Fibroblast of mammary gland (primary cell): ENCODE measurements around the gene TRIM41.
A peak's percentile ranks its signal among the peaks of the same experiment; 100 is the strongest.

Experiments
- DNase-seq: peaks from one replicate; pipeline ENCODE4 v3.0.0-alpha.2; 2010; ENCODE audit warnings: low read depth
- H3K4me3 ChIP-seq: 2 replicates; pipeline ENCODE4 v1.5.1; 2011; ENCODE audit warnings: low read depth, mild to moderate bottlenecking, low read length, moderate library complexity; ENCODE audit not compliant: control insufficient read depth
- CTCF ChIP-seq: conservative IDR thresholded peaks from 2 replicates; pipeline ENCODE4 v1.5.1; 2011; ENCODE audit warnings: low read depth, low read length, inconsistent platforms; ENCODE audit not compliant: control insufficient read depth, insufficient read depth

The TRIM41 gene

DNA sequence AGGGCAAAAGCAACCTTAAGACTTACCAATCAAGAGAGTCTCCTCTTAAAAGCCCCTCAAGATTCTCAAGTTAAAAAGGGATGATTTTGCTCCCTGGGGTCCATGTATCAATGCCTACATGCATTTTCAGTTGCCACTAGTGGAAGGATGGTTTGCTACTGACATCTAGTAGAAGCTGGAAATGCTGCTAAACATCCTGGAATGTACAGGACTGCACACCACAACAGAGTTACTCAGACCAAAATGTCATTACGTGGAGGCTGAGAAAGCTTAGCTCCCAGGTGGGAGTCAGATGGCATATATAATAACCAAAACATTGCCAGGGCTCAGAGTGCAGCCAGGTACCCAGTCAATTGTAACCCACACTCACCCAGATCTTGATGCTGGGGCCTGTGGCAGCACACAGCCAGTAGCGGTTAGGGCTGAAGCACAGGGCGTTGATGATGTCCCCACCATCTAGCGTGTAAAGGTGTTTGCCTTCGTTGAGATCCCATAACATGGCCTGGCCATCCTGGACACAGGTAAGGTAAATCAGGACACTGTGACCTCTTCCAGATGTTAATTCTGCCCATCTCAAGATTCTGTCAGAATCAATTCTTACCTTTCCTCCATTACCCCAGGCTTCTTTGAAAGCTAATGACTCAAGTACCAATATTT lies 14.8 kb downstream of the TRIM41 start:
- H3K4me3 ChIP-seq, result no peak overlapping the region
- DNase-seq, result no peak
- TF ChIP-seq CTCF, result no peak

DNA sequence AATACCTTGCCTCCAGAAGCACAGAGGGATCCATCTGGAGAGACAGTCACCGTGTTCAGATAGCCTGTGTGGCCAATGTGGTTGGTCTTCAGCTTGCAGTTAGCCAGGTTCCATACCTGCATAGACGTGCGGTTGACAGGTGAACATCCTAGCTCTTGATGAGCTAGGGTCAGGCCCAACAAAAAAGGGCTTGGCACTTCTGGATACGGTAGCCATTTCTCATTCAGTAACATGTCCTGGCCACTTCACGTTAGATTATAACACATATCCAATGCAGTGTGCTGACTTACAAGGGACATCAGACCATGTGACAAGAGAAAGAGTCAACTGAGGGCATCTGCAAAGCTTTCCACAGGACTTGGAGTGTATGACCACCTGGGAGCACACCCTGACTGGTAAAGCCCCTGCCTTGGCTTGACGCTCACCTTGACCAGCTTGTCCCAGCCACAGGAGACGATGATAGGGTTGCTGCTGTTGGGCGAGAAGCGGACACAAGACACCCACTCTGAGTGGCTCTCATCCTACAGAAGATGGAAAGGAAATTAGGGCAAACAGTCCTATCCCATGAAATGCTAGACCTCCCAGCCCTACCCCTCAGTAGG lies 16.1 kb downstream of the TRIM41 start:
- DNase-seq, result no peak
- no peak for TF ChIP-seq CTCF
- H3K4me3 ChIP-seq, result no peak overlapping the region

DNA sequence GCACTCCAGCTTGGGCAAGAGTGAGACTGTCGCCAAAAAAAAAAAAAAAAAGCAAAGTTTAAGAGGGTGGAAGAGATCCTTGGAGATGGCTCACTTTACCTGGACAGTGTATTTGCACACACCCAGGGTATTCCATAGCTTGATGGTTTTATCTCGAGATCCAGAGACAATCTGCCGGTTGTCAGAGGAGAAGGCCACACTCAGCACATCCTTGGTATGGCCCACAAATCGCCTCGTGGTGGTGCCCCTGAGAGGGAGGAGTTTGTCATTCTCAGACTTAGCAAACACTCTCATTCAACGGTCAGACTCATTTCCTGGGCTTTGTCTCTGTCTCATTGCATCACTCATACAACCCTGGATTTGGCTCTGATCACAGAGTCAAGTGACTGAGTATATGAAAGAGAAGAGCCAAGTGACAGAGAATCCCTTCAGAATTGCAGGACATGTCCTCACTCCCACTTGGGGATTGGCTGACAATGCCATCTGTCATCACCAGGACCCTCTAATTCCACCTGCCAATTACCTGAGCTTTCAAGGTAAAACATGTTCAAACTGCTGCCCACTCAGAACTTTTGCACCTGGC lies 18.4 kb downstream of the TRIM41 start:
- peak; percentile 93 for DNase-seq
- TF ChIP-seq CTCF, result peak; percentile 7
- peak overlapping the region; percentile 98 for H3K4me3 ChIP-seq

DNA sequence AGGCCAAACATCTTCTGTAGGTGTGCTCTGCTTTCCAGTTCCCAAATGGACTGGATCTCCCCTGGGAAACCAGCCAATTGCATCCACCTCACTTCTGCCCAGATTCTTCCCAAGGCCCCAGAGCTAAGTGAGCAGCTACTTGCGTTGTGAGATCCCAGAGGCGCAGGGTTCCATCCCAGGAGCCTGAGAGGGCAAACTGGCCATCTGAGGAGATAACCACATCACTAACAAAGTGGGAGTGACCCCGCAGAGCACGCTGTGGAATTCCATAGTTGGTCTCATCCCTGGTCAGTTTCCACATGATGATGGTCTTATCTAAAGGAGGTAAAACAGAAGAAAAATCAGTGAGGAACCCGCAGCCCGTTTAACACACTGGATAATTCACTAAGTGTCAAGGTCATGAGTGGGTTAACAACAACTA lies 19.0 kb downstream of the TRIM41 start:
- peak overlapping the region; percentile 98 for H3K4me3 ChIP-seq
- peak; percentile 46 for DNase-seq
- no peak for TF ChIP-seq CTCF

GRCh38 chr5:181243018-181243563 lies 20.0 kb downstream of the TRIM41 start:
- TF ChIP-seq CTCF, result no peak
- H3K4me3 ChIP-seq, result peak overlapping the region; percentile 98
- DNase-seq, result no peak

- peak; percentile 85 for DNase-seq
- TF ChIP-seq CTCF, result no peak
- peak within 1 kb of the TSS; percentile 98 for H3K4me3 ChIP-seq
Measured at GRCh38 chr5:181243564-181244343, 20.7 kb downstream of the TRIM41 start, which contains the start of gene RACK1. Gene RACK1, minus strand, starts transcription at chr5:181243906. Its CDS starts 106 bp downstream, at chr5:181243800.
